Measurements from ENCODE around the gene CALD1.

CALD1 gene

GRCh38 chr7:134819401-134819800 lies 40.0 kb downstream of the CALD1 start:
- no peak for TF ChIP-seq CTCF (IDR thresholded peaks at IDR 0.05; ENCODE audit: control insufficient read depth, insufficient read depth, low read depth, low read length, missing control alignments)
- DNase-seq (ENCODE audit: low read depth): no peak
- no peak overlapping the region for H3K4me3 ChIP-seq (ENCODE audit: control insufficient read depth, low read depth, low read length)

- H3K4me3 ChIP-seq (ENCODE audit: control insufficient read depth, low read depth, low read length): no peak overlapping the region
- DNase-seq (ENCODE audit: low read depth): no peak
- TF ChIP-seq CTCF (IDR thresholded peaks at IDR 0.05; ENCODE audit: control insufficient read depth, insufficient read depth, low read depth, low read length, missing control alignments): no peak
Observed at GRCh38 chr7:134820295-134820694, 40.9 kb downstream of the CALD1 start.

- no peak for DNase-seq (ENCODE audit: low read depth)
- TF ChIP-seq CTCF (IDR thresholded peaks at IDR 0.05; ENCODE audit: control insufficient read depth, insufficient read depth, low read depth, low read length, missing control alignments): no peak
- H3K4me3 ChIP-seq (ENCODE audit: control insufficient read depth, low read depth, low read length): no peak overlapping the region
Observed at GRCh38 chr7:134820778-134821177, 41.3 kb downstream of the CALD1 start.

- H3K4me3 ChIP-seq (ENCODE audit: control insufficient read depth, low read depth, low read length): no peak overlapping the region
- no peak for TF ChIP-seq CTCF (IDR thresholded peaks at IDR 0.05; ENCODE audit: control insufficient read depth, insufficient read depth, low read depth, low read length, missing control alignments)
- peak; percentile 46 for DNase-seq (ENCODE audit: low read depth)
Observed at GRCh38 chr7:134823400-134823799, 44.0 kb downstream of the CALD1 start.

- no peak for DNase-seq (ENCODE audit: low read depth)
- TF ChIP-seq CTCF (IDR thresholded peaks at IDR 0.05; ENCODE audit: control insufficient read depth, insufficient read depth, low read depth, low read length, missing control alignments): no peak
- H3K4me3 ChIP-seq (ENCODE audit: control insufficient read depth, low read depth, low read length): no peak overlapping the region
Observed at GRCh38 chr7:134825666-134826065, 46.2 kb downstream of the CALD1 start.

- no peak overlapping the region for H3K4me3 ChIP-seq (ENCODE audit: control insufficient read depth, low read depth, low read length)
- TF ChIP-seq CTCF (IDR thresholded peaks at IDR 0.05; ENCODE audit: control insufficient read depth, insufficient read depth, low read depth, low read length, missing control alignments): no peak
- DNase-seq (ENCODE audit: low read depth): peak; percentile 59
Observed at GRCh38 chr7:134826105-134826504, 46.7 kb downstream of the CALD1 start.

- peak; percentile 2 for TF ChIP-seq CTCF (IDR thresholded peaks at IDR 0.05; ENCODE audit: control insufficient read depth, insufficient read depth, low read depth, low read length, missing control alignments)
- no peak overlapping the region for H3K4me3 ChIP-seq (ENCODE audit: control insufficient read depth, low read depth, low read length)
- no peak for DNase-seq (ENCODE audit: low read depth)
Observed at GRCh38 chr7:134827436-134827835, 48.0 kb downstream of the CALD1 start.
